HEK293 (cell line): ENCODE data around the gene COL13A1.
A peak's percentile ranks its signal among the peaks of the same experiment; 100 is the strongest.

ENCODE experiments used
- CTCF ChIA-PET: fragments of 350-600 bp; formaldehyde crosslinking; extraction: SDS; loops from one replicate; lab custom pipeline; 2021; ENCODE audit warnings: antibody characterized with exemption; lab: Yijun Ruan, JAX
- POLR2A ChIA-PET: fragments of 300-600 bp; formaldehyde crosslinking; extraction: SDS; loops from one replicate; lab custom pipeline; 2020; ENCODE audit warnings: antibody characterized with exemption, inconsistent platforms; lab: Yijun Ruan, JAX
- H3K27ac ChIP-seq: fragments of 200-500 bp; sonication (Bioruptor generic); 2 replicates; pipeline ENCODE4 v1.5.1; 2014; ENCODE audit warnings: low read depth, low read length, control low read depth, inconsistent platforms; ENCODE audit errors: extremely low read depth
- H3K36me3 ChIP-seq, 2 experiments: fragments of 200-500 bp in 1 of 2; sonication (Bioruptor generic) in 1 of 2; 1 replicate in 1 of 2; 2 replicates in 1 of 2; pipeline ENCODE4 v1.5.1; 2014 to 2017; ENCODE audit warnings: inconsistent platforms in 2 of 2, low read length in 2 of 2; ENCODE audit not compliant: control insufficient read depth in 2 of 2, insufficient read depth in 1 of 2
- H3K4me1 ChIP-seq: fragments of 200-500 bp; sonication (Bioruptor generic); 2 replicates; pipeline ENCODE4 v1.5.1; 2014; ENCODE audit warnings: mild to moderate bottlenecking, low read length, inconsistent platforms; ENCODE audit not compliant: control insufficient read depth, insufficient read depth
- H3K4me3 ChIP-seq: 2 replicates; pipeline ENCODE4 v1.5.1; 2011; ENCODE audit warnings: low read depth, mild to moderate bottlenecking, control low read depth, low read length, moderate library complexity
- H3K9me3 ChIP-seq: fragments of 200-500 bp; sonication (Bioruptor generic); 2 replicates; pipeline ENCODE4 v1.5.1; 2014; ENCODE audit warnings: low read depth, low read length, inconsistent platforms; ENCODE audit not compliant: control insufficient read depth, insufficient read depth
- KLF16 ChIP-seq: fragments of 450-650 bp; formaldehyde crosslinking; IDR thresholded peaks from 2 replicates; pipeline ENCODE4 v1.5.1; 2017; ENCODE audit warnings: missing biosample characterization, missing genetic modification characterization
- YY1 ChIP-seq: fragments of 450-650 bp; formaldehyde crosslinking; IDR thresholded peaks from 2 replicates; pipeline ENCODE4 v1.5.1; 2018; ENCODE audit warnings: missing biosample characterization, missing genetic modification characterization
- ZNF211 ChIP-seq: fragments of 450-650 bp; formaldehyde crosslinking; IDR thresholded peaks from 2 replicates; pipeline ENCODE4 v1.5.1; 2016; ENCODE audit warnings: low read depth, missing biosample characterization, missing genetic modification characterization
- ZNF366 ChIP-seq: fragments of 450-650 bp; formaldehyde crosslinking; conservative IDR thresholded peaks from 2 replicates; pipeline ENCODE4 v1.5.1; 2016; ENCODE audit warnings: missing biosample characterization, missing genetic modification characterization
- ZNF473 ChIP-seq: fragments of 450-650 bp; formaldehyde crosslinking; IDR thresholded peaks from 2 replicates; pipeline ENCODE4 v1.5.1; 2017; ENCODE audit warnings: missing biosample characterization, missing genetic modification characterization
- ZNF585B ChIP-seq: fragments of 450-650 bp; formaldehyde crosslinking; IDR thresholded peaks from 2 replicates; pipeline ENCODE4 v1.5.1; 2016; ENCODE audit warnings: missing biosample characterization, missing genetic modification characterization
- ZNF621 ChIP-seq: fragments of 450-650 bp; formaldehyde crosslinking; IDR thresholded peaks from 2 replicates; pipeline ENCODE4 v1.5.1; 2017; ENCODE audit warnings: missing biosample characterization, missing genetic modification characterization
- ZNF707 ChIP-seq: fragments of 450-650 bp; formaldehyde crosslinking; IDR thresholded peaks from 2 replicates; pipeline ENCODE4 v1.5.1; 2016; ENCODE audit warnings: missing biosample characterization, missing genetic modification characterization
- ZNF768 ChIP-seq: fragments of 450-650 bp; formaldehyde crosslinking; IDR thresholded peaks from 2 replicates; pipeline ENCODE4 v1.5.1; 2018; ENCODE audit warnings: missing biosample characterization, mild to moderate bottlenecking, missing genetic modification characterization
- ZNF830 ChIP-seq: fragments of 450-650 bp; IDR thresholded peaks from 2 replicates; pipeline ENCODE4 v1.5.0; 2018; ENCODE audit warnings: missing biosample characterization, missing genetic modification characterization, low read depth, mild to moderate bottlenecking, moderate library complexity
- ZNF843 ChIP-seq: fragments of 450-650 bp; formaldehyde crosslinking; IDR thresholded peaks from 2 replicates; pipeline ENCODE4 v1.5.1; 2016; ENCODE audit warnings: missing biosample characterization, missing genetic modification characterization
- TF ChIP-seq, protein P1 (sequence below): fragments of 450-650 bp; formaldehyde crosslinking; IDR thresholded peaks from 2 replicates; pipeline ENCODE4 v1.5.1; 2017; ENCODE audit warnings: missing biosample characterization, mild to moderate bottlenecking, missing genetic modification characterization, moderate library complexity
- TF ChIP-seq, protein P2 (sequence below): fragments of 450-650 bp; formaldehyde crosslinking; IDR thresholded peaks from 2 replicates; pipeline ENCODE4 v1.5.1; 2016; ENCODE audit warnings: missing biosample characterization, missing genetic modification characterization
- TF ChIP-seq, protein P3 (sequence below): fragments of 450-650 bp; formaldehyde crosslinking; IDR thresholded peaks from 2 replicates; pipeline ENCODE4 v1.5.0; 2017; ENCODE audit warnings: missing biosample characterization, missing genetic modification characterization, borderline replicate concordance

The COL13A1 gene

DNA sequence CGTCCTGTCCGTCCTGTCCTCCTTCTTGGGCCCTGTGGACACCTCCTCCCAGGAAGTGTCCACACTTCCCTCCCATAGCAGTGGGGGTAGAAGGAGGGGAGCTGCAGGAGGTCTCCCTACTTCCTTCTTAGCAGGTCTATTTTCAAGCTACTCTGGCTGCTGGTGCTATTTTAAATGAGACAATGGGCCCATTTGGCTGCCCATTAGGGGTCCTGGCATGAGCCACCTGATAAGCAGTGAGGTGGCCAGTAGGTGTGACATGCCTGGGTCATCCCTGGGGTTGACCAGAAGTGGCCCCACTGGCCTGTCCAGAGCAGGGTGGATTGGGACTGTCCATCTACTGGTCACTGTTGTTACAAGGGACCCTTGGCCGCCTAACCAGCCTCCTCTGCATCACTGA is 75.2 kb downstream of the COL13A1 start:
- H3K4me1 ChIP-seq: no peaks in the 10 kb centered on the region
- no peaks in the 10 kb centered on the region for H3K9me3 ChIP-seq
- H3K27ac ChIP-seq: no peak overlapping the region
- no peaks in the 10 kb centered on the region for H3K36me3 ChIP-seq
- H3K4me3 ChIP-seq: no peak overlapping the region
- POLR2A ChIA-PET: no interaction called here
- TF ChIP-seq ZNF843 (tag by site-specific recombination) (no peak), ZNF473 (tag by site-specific recombination) (no peak), ZNF707 (no peak), YY1 (tag by site-specific recombination) (no peak), ZNF366 (tag by site-specific recombination) (no peak), ZNF211 (tag by site-specific recombination) (no peak), ZNF621 (tag by site-specific recombination) (no peak), ZNF585B (tag by site-specific recombination) (no peak)
- TF ChIP-seq, protein P1, sequence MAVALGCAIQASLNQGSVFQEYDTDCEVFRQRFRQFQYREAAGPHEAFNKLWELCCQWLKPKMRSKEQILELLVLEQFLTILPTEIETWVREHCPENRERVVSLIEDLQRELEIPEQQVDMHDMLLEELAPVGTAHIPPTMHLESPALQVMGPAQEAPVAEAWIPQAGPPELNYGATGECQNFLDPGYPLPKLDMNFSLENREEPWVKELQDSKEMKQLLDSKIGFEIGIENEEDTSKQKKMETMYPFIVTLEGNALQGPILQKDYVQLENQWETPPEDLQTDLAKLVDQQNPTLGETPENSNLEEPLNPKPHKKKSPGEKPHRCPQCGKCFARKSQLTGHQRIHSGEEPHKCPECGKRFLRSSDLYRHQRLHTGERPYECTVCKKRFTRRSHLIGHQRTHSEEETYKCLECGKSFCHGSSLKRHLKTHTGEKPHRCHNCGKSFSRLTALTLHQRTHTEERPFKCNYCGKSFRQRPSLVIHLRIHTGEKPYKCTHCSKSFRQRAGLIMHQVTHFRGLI (tag by site-specific recombination): no peak
- TF ChIP-seq, protein P2, sequence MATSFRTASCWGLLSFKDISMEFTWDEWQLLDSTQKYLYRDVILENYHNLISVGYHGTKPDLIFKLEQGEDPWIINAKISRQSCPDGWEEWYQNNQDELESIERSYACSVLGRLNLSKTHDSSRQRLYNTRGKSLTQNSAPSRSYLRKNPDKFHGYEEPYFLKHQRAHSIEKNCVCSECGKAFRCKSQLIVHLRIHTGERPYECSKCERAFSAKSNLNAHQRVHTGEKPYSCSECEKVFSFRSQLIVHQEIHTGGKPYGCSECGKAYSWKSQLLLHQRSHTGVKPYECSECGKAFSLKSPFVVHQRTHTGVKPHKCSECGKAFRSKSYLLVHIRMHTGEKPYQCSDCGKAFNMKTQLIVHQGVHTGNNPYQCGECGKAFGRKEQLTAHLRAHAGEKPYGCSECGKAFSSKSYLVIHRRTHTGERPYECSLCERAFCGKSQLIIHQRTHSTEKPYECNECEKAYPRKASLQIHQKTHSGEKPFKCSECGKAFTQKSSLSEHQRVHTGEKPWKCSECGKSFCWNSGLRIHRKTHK (tag by site-specific recombination): no peak
- CTCF ChIA-PET: interaction anchor here (0.7 to 1.5 kb wide), 4 partner anchors 15 to 134 kb away, joined by 3 to 8 read pairs (median 4); no protein-coding TSS in a partner anchor

DNA sequence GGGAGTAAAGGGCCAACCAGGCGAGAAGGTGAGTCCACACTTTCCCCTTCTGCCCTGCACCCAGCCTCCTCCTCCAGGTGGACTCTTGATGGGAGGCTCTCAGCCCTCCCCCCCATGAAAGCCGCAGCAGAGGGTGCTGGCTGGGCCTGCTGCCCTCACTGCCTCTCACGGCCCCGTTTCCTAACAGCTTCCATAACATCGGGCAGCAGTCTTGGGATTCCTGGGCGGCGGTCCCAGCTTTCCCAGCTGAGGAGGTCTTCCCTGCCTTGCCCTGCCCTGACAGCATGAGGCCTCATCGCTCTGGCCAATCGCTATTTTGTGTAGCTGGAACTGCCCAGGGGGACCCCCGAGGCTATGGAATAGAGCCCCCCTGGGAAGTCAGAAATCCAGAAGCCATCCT is 76.3 kb downstream of the COL13A1 start:
- TF ChIP-seq, protein P3, sequence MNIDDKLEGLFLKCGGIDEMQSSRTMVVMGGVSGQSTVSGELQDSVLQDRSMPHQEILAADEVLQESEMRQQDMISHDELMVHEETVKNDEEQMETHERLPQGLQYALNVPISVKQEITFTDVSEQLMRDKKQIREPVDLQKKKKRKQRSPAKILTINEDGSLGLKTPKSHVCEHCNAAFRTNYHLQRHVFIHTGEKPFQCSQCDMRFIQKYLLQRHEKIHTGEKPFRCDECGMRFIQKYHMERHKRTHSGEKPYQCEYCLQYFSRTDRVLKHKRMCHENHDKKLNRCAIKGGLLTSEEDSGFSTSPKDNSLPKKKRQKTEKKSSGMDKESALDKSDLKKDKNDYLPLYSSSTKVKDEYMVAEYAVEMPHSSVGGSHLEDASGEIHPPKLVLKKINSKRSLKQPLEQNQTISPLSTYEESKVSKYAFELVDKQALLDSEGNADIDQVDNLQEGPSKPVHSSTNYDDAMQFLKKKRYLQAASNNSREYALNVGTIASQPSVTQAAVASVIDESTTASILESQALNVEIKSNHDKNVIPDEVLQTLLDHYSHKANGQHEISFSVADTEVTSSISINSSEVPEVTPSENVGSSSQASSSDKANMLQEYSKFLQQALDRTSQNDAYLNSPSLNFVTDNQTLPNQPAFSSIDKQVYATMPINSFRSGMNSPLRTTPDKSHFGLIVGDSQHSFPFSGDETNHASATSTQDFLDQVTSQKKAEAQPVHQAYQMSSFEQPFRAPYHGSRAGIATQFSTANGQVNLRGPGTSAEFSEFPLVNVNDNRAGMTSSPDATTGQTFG (tag by site-specific recombination): no peak
- CTCF ChIA-PET: interaction anchor here (0.7 to 1.4 kb wide), 2 partner anchors 80 to 135 kb away, joined by 3 to 5 read pairs; no protein-coding TSS in a partner anchor
- Histone ChIP-seq H3K4me1 (no peaks in the 10 kb centered on the region), H3K27ac (no peak overlapping the region), H3K4me3 (no peak overlapping the region), H3K36me3 (no peaks in the 10 kb centered on the region), H3K9me3 (no peaks in the 10 kb centered on the region)
- POLR2A ChIA-PET: interaction anchor here (1.4 kb wide), 1 partner anchor 8 kb away, joined by 5 read pairs; no protein-coding TSS in a partner anchor

DNA sequence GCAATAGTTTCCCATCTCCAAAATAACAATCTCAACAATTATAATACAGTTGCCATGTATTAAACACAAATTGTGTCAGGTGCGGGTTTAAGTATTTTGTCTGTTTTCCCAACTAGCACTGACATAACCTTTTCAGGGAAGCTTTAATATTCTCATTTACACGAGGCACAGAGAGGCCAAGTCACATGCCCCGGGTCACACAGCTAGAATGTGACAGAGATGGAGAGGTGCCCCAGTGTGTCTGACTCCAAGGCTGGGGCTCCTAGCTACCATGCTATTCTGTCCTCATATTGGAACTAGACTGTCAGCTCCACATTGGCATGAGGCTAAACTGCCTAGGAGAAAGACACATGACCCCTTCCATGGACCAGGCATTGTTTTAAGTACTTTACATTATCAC is 77.2 kb downstream of the COL13A1 start:
- Histone ChIP-seq H3K4me1 (no peaks in the 10 kb centered on the region), H3K27ac (no peak overlapping the region), H3K4me3 (no peak overlapping the region), H3K9me3 (no peaks in the 10 kb centered on the region), H3K36me3 (no peaks in the 10 kb centered on the region)
- no peak for TF ChIP-seq KLF16 (tag by site-specific recombination)
- 0 out of 2 replicates have a peak, but pooled peaks have one; percentile 65 for TF ChIP-seq ZNF768
- no peak for TF ChIP-seq ZNF830
- ChIA-PET CTCF (interaction anchor here (1.1 to 1.5 kb wide), 2 partner anchors 10 to 36 kb away, joined by 3 to 7 read pairs; no protein-coding TSS in a partner anchor), POLR2A (interaction anchor here (1.4 kb wide), 1 partner anchor 9 kb away, joined by 5 read pairs; no protein-coding TSS in a partner anchor)
